ENCODE measurements around the gene PROP1.
A peak's percentile ranks its signal among the peaks of the same experiment; 100 is the strongest.
"Not testable (repeated sequence)": the region's sequence is repeated elsewhere in the genome, so short reads cannot be mapped to it uniquely, and the experiment has no call there.

Gene PROP1

DNA sequence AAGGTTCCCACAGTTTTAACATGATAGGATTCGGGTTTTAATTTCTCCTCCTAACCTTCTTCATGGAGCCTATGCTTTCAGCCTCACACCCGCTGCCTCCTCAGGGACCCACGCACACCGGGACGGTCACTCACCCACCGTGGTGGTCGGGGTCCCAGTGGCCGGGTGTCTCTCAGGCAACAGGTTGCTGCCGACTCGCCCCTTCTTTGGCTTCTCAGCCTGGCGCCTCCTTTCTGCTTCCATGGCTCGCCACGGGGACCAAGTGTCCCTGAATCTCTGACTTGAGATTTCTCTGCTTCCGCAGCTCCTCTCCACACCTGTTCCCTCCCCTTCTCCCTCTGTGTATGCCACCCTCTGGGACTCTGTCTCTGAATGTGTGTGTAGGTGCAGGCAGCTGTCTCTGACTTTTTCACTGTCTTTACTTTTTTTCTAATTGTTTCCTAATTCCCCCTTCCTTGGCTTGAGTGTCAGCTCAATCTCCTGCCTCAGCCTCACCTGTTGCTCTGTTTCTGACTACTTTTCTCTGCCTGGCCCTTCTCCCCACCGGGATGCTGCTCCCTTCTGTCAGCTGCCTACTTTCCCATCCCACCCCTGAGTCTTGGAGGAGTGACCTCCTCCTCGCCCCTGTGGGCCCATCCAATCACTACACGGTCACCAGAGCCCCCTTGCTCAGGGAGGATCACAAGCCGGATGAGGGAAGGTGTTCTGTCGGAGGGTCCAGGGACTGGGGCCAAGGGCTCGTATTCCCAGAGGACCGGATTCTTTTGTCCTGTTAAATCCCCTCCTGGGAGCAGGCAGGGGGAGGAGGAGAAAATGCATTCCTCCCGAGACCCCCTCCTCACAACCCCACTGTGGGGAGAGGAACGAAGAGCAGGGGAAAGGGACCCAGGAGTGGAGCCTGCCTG lies at the start of gene PROP1:
TSS of gene PROP1 (minus strand) at position 552 of the 905 bp plus-strand sequence. CDS start at position 243, 309 bp downstream.
- no peak for DNase-seq

DNA sequence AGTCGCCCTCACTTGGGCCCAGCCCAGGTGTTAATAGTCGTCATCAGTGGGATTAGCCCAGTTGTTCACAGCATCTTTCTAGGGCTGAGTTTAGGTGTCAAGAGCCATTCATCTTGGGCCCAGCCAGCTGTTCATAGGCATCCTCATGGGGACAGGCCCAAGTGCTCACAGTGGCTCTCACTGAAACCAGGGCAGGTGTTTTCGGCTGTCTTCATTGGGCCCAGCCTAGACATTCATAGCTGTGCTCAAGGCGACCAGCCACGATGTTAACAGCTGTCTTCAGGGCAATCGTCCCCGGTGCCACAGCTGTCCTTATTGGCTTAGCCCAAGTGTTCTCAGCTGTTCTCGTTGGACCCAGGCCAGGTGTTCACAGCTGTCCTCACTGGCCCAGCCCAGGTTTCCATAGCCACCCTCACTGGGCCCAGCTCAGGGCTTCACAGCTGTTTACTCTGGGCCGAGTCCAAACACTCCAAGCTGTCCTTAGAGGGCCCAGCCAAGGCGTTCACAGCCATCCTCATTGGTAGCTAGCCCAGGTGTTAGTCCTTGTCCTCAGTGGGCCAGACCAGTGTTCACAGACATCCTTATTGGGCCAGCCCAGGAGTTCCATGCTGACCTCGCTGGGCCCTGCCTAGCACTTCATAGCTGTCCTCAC lies 23.5 kb upstream of the PROP1 start:
- not testable (repeated sequence) for DNase-seq

DNA sequence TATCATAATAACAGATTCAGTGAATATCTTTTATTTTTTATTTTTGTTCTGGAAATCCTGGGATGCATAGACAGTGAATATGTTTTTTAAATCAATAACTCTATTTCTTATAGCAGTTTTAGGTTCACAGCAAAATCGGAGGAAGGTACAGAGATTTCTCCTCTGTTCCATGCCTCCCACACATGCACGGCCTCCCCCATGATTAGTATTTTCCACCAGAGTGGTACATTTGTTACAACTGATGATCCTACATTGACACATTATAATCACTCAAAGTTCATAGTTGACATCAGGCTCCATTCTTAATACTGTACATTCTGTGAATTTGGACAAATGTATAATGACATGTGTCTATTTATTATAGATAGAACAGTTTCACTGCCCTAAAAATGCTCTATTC lies 16.7 kb upstream of the PROP1 start:
- not testable (repeated sequence) for DNase-seq

GRCh38 chr5:178011816-178012554 lies 15.9 kb upstream of the PROP1 start:
- DNase-seq, result not testable (repeated sequence)

GRCh38 chr5:178007272-178007671 lies 11.2 kb upstream of the PROP1 start:
- DNase-seq, result not testable (repeated sequence)

DNA sequence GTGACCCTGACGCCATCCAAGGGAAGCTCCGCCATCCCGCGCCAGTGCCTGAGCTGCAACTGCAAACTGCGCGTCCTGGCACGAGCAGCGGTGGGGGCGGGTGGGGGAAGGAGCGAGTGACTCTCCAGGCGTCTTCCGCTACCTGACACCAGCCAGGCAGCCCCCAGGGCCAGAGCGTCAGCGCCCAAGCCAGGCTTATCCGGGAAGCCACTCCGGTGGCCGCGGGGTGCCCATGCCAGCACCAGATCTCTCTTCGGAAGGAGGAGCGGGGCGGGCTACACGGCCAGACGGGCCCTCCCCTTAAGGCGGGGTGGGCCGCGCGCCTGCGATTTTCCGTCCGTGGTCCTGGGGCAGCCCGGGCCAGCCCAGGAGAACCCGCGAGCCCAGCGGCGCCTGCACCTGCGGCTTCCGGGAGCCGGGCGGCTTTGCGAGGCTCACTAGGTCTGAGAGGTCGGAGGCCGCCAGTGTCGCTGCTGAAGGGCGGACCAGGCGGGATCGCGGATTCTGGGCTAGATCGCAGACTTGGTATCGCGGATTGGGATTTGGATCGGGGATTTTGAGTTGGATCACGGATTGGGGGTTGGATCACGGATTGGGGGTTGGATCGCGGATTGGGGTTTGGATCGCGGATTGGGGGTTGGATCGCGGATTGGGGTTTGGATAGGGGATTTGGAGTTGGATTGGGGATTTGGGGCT lies 10.6 kb upstream of the PROP1 start:
- DNase-seq, result peak; percentile 57

GRCh38 chr5:178006181-178006535 lies 10.1 kb upstream of the PROP1 start:
- DNase-seq, result not testable (repeated sequence)

DNA sequence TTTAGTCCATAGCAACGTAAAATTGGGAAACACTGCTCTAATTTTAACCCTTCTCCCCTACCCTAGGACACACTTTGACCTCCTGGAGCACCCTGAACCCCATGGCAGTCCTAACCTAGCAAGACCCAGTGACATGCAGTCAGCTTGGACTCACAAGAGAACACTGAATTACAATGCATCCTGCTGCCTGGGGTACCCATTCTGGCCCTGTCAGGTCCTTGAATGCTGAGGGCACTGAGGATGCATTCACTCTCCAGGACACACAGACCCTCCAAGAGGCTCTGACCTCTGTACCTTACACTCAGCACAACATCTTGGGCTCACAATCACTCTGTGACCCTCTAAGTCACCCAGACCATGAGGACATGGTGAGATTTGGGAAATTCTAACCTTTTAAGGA lies 1.8 kb upstream of the PROP1 start:
- no peak for DNase-seq

DNA sequence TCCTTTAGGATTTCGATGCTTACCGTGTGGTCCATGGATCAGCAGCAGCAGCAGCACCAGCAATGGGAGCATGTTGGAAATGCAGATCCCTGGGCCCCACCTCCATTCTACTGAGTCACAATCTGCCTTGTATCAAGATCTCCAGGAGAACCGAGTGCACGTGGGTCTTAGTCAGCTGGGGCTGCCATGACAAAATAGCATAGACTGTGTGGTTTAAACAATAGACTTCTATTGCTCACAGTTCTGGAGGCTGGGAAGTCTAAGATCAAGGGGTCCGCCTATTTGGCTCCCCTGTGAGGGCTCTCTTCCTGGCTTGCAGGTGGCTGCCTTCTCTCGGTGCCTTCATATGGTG lies 1.3 kb upstream of the PROP1 start:
- DNase-seq, result no peak

GRCh38 chr5:177996660-177997318 lies 747 bp upstream of the PROP1 start:
- no peak for DNase-seq

DNA sequence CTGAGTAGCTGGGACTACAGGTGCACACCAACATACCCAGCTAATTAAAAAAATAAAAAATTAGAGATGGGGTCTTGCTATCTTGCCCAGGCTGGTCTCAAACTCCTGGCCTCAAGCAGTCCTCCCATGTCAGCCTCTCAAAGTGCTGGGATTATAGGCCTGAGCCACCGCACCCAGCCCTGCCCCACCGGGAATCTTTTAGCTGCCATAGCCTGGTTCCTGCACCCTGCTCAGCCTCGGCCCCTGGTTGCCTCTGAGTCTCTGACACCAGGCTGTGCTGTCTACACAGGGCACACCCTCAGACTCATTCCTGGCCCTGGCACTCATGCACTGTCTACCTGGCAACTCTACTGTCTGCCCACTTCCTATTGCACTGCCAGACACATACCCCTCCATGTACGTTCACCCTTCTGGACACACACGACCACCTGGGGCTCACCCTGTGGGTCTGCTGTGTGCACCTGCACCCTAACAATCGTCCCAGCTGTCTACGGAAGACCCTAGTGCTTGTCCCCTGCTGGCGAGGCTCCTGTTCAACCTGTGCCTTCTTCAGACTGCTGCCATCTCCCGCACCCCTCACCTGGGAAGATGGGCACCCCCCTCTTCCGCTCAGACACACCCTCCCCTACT lies 1.4 kb downstream of the PROP1 start:
- no peak for DNase-seq

DNA sequence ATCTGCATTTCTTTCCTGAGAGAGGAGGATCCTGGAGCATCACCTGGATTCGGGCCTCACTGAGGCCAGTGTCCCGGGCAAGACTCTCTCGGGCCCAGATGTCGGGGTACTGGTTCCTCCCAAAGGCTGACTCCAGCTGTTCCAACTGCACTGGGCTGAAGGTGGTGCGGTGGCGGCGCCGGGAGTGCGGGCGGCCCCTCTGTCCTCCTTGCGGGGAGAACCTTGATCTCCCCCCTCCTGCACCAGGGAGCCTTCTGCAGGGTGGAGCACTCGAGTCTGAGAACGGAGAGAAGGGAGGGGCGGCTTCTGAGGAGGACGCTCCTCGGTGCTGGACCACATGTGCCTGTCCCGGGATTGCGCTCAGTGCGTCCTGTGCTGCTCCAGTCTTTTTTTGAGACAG lies 2.0 kb downstream of the PROP1 start:
- DNase-seq, result no peak

DNA sequence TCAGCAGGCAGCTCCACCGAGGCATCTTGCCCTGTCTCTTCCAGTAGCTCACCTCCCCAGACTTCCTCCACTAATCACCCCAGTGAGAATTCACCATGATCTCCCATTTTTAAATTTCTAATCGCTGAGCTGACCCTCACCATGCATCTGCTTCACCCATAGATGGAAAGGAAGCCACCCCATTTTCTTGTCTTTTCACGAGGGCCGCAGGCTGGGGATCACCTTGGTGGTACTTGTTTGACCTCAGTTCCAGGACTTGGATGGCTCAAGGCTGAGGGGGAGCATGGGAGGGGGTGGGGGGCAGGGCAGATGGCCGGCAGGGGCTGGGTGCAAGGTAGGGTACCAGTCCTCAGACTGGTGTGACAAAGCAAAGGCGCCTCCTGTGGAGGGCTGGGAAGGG lies 3.6 kb downstream of the PROP1 start:
- DNase-seq, result no peak

- no peak for DNase-seq
Observed at GRCh38 chr5:177988989-177989625, 6.9 kb downstream of the PROP1 start.

GRCh38 chr5:177987326-177987725 lies 8.7 kb downstream of the PROP1 start:
- DNase-seq, result no peak

DNA sequence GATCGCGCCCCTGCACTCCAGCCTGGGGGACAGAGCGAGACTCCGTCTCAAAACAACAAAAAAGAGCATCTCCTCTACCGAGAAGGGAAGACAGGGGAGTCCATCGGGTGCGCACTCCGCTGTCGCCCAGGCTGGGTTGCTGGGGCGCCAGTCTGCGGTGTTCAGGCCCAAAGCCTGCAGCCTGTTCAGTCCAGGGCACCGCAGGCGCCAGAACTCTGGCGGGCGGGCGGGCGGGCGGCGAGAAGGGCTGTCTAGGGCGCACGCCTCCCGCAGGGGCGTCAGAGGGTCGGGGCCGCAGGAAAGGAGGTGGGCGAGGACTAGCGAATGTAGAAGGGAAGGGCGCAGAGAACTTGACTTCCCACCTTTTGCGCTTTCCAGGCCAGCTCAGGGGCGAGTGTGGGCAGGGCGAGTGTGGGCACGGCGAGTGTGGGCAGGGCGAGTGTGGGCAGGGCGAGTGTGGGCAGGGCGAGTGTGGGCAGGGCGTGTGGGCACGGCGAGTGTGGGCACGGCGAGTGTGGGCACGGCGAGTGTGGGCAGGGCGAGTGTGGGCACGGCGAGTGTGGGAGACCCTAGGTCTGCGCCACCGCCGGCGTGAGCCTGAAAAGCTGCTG lies 10.5 kb downstream of the PROP1 start:
- DNase-seq, result no peak

GRCh38 chr5:177984584-177985206 lies 11.3 kb downstream of the PROP1 start:
- no peak for DNase-seq

GRCh38 chr5:177983763-177984583 lies 12.1 kb downstream of the PROP1 start:
- DNase-seq, result no peak

- no peak for DNase-seq
Observed at GRCh38 chr5:177982956-177983355, 13.1 kb downstream of the PROP1 start.
